ENCODE results near the gene CCR4.

- TF ChIP-seq CHD1 (IDR thresholded peaks at IDR 0.05; ENCODE audit: low read depth, low read length) (no peak), E2F6 (IDR thresholded peaks at IDR 0.05) (no peak), CEBPB (IDR thresholded peaks at IDR 0.05; ENCODE audit: low read depth, low read length) (no peak), CHD2 (IDR thresholded peaks at IDR 0.05; ENCODE audit: low read length) (no peak), MAX (IDR thresholded peaks at IDR 0.05) (no peak), MAFK (IDR thresholded peaks at IDR 0.05; ENCODE audit: low read depth, low read length) (no peak), SRF (IDR thresholded peaks at IDR 0.05; ENCODE audit: low read depth, low read length) (no peak)
These were observed 9.1 kb downstream of the CCR4 start for GRCh38 chr3:32960404-32961170.

Measured in H1 (cell line).